ENCODE measurements around the gene DLGAP4.

Gene DLGAP4

GRCh38 chr20:36478137-36478905 is 172.2 kb downstream of the DLGAP4 start:
- no peak for DNase-seq

DNA sequence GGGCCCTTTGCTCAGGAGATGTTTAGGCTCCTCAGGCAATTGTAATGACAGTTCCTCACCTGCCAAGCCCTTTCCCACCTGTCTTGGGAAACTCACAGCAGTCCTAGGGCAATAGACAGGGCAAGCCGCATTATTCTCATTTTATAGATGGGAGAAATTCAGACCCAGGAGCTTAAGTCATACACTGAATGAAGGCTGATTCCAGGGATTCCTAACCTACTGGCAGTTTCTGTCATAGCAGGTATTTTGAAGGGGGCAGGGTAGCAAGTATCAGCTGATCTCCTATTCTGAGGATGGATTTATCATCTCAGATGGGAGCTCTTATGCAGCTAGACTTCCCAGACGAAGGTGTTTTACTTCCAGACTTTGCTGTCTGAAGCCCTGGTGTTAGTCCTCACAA is 173.8 kb downstream of the DLGAP4 start:
- no peak for DNase-seq

DNA sequence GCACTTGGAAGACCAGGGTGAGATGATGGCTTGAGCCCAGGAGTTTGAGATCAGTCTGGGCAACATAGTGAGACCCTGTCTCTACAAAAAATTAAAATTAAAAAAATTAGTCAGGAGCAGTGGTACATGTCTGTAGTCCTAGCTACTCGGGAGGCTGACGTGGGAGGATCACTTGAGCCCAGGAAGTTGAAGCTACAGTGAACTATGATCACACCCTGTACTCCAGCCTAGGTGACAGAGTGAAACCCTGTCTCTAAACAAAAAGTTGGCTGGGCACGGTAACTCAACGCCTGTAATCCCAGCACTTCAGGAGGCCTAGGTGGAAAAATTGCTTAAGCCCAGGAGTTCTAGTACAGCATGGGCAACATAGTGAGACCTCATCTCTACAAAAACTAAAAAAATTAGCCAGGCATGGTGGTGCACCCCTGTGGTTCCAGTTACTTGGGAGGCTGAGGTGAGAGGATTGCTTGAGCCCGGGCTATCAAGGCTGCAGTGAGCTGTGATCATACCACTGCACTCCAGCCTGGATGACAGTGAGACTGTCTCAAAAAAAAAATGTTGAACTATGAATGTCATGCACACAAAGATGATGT is 174.4 kb downstream of the DLGAP4 start:
- DNase-seq: no peak

- peak in 3 of 14 donors; percentile 36 to 66 (median 48) for DNase-seq
These were observed 175.4 kb downstream of the DLGAP4 start for GRCh38 chr20:36481380-36482043.

GRCh38 chr20:36482044-36482473 is 175.9 kb downstream of the DLGAP4 start:
- DNase-seq: peak in 12 of 14 donors; percentile 24 to 98 (median 56)

DNA sequence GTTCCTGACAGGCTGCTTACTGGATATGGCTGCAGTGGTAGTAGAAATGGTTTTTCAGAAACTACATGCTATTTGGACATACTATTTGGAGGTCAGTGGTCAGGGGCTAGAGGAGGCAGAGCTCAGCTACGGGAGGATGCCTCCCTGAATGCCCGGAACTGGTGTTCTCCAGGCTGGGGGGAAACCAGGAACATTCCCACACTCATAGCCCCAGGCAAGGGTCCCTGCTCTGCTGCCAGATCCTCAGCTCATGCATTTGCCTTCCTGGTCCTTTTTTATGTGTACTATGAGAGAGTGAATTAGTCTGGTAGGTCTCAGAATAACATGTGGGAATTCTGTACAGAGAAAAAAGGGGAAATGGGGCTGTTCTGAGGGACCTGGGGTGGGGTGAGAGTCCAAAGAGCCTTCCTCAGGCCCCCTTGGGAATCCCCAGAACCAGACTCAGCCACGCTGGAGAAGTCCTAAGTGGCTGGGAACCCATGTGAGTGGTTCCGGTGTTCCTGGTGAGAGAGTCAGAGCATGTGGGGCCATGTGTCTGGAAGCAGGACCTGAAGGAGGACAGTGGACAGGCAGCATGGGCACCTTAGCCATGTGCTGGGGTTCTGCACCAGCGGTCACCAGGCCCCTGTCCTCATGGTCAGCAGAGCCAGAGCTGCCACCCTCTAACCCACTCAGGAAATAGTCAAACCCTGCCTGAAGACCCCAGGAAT is 177.2 kb downstream of the DLGAP4 start:
- DNase-seq: no peak

DNA sequence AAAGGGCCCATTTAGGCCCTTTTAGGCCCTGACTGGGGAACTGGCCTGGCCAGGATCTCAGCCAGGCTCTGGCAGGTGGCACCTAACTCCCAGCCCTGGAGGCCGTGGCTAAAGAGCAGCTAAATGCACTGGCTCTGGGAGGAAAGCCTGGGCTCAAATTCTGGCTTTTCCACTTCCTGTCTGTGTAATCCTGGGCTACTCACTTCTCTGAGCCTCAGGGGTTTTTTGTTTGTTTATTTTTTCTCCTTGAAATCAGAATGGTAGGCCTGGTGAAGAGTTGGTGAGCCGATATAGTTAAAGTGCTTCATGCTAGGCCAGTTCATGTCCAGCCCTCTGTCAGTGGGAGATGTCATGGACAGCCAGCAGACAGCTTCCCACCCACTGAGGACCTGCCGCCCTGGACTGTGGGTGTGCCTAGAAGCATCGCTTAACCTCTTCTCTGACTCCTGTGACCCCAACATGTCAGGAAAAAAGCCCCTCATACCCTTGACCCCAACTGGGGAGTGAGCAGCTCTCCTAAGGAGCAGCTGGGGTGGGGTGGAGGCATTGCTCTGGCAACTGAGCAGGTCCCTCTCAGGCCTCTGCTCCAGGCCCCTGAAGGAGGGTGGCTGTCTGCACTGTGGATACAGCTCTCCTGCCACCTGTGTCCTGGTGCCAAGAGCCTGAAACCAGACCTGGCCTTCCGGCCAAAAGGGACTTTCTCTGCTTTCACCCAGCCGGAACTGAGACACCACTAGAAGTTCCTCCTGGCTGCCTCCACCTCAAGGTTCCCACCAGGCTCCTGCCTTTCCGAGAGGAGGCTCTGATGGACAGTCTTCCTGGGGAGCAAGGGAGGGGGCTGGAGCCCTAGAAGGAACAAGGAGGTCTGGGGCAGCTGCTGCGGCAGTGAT is 178.0 kb downstream of the DLGAP4 start:
- DNase-seq: no peak

GRCh38 chr20:36485286-36485685 is 179.1 kb downstream of the DLGAP4 start:
- no peak for DNase-seq

GRCh38 chr20:36487069-36487468 is 180.9 kb downstream of the DLGAP4 start:
- no peak for DNase-seq

GRCh38 chr20:36490191-36490590 is 184.1 kb downstream of the DLGAP4 start:
- DNase-seq: no peak

DNA sequence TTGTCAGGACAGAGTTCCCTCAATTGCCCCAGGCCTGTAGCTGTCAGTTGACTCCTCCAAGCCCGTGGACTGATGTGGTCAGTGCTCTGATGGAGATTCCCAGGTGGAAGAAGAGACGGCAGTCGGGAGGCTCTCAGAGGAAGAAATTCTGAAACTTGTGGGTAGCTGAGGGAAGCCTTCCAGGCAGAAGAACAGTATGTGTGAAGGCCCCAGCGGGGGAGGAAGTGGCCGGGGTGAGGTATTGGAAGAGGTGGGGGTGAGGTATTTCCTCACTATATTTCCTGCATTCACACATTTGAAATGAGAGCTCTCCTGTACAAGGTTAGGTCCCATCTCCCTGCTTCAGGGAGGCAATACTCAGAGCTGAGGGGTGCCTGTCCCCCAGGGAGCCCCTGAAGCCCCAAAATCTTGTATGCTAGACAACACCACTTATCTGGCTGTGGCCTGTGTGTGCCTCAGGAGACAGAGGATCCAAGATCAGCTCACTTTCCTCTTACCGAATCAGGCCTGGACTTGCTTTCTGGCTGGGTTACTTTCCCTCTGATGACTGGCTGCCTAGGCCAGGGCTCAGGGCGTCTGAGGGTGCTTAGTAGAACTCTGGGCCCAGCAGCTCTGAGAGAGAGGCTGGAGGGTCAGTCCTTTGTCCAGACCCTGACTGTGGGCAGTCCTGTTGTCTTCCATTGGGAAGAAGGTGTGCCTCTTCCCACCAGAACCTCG is 185.9 kb downstream of the DLGAP4 start:
- DNase-seq: no peak

- DNase-seq: no peak
These were observed 187.1 kb downstream of the DLGAP4 start for GRCh38 chr20:36493051-36493800.

- peak in 5 of 14 donors; percentile 13 to 32 (median 24) for DNase-seq
These were observed 187.6 kb downstream of the DLGAP4 start for GRCh38 chr20:36493801-36494114.

- no peak for DNase-seq
These were observed 190.8 kb downstream of the DLGAP4 start for GRCh38 chr20:36496707-36497669.

DNA sequence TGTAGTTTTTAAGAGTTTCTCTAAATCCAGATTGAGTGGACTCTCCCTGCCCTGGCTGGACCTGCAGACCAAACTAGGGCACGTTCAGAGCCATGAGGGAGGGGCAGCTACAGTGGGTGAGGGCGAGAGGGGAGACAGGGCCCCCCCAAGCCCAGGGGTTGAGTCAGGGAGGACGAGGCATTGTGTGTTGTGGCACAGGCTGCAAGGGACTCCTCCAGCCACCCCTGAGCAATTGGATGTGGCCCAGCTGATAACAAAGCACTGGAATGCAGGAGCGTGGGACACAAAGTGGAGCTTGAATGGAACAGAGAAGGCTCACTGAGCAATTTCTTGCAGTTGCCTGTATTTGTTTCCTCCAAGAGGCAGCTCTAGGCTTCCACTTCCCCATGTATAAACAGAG is 191.7 kb downstream of the DLGAP4 start:
- no peak for DNase-seq

- no peak for DNase-seq
These were observed 192.4 kb downstream of the DLGAP4 start for GRCh38 chr20:36498386-36499179.

DNA sequence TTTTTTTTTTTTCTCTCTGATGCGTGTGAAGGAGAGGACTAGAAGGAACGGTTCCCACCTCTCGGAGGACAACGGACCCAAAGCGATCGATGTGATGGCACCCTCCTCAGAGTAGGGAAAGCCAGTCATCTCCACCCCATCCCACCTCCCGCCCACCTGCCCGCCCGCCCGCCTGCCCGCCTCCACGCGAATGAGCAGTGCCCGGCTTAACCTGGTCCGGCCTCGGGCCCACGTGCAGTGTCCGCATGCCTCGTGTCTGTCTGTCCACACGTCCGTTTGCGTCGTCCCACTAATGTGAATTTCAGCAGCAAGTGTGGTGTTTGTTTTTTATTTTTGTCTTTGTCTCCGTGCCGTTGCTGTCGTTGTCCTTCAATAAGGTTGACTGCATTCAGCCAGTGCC is 193.1 kb downstream of the DLGAP4 start:
- no peak for DNase-seq

GRCh38 chr20:36499723-36500501 is 193.8 kb downstream of the DLGAP4 start:
- DNase-seq: no peak

Measured in C1 segment of cervical spinal cord (tissue), 14 donors.